Measurements from ENCODE around the gene TADA3.

GRCh38 chr3:9831253-9831652 is 39.0 kb upstream of the TADA3 start:
- no peak for TF ChIP-seq CTCF (IDR thresholded peaks at IDR 0.05; ENCODE audit: insufficient read depth, low read length)
- no peak for TF ChIP-seq POLR2AphosphoS5 (IDR thresholded peaks at IDR 0.05; ENCODE audit: low read depth)
- TF ChIP-seq, protein P1, sequence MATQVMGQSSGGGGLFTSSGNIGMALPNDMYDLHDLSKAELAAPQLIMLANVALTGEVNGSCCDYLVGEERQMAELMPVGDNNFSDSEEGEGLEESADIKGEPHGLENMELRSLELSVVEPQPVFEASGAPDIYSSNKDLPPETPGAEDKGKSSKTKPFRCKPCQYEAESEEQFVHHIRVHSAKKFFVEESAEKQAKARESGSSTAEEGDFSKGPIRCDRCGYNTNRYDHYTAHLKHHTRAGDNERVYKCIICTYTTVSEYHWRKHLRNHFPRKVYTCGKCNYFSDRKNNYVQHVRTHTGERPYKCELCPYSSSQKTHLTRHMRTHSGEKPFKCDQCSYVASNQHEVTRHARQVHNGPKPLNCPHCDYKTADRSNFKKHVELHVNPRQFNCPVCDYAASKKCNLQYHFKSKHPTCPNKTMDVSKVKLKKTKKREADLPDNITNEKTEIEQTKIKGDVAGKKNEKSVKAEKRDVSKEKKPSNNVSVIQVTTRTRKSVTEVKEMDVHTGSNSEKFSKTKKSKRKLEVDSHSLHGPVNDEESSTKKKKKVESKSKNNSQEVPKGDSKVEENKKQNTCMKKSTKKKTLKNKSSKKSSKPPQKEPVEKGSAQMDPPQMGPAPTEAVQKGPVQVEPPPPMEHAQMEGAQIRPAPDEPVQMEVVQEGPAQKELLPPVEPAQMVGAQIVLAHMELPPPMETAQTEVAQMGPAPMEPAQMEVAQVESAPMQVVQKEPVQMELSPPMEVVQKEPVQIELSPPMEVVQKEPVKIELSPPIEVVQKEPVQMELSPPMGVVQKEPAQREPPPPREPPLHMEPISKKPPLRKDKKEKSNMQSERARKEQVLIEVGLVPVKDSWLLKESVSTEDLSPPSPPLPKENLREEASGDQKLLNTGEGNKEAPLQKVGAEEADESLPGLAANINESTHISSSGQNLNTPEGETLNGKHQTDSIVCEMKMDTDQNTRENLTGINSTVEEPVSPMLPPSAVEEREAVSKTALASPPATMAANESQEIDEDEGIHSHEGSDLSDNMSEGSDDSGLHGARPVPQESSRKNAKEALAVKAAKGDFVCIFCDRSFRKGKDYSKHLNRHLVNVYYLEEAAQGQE (IDR thresholded peaks at IDR 0.05; ENCODE audit: insufficient replicate concordance, low read depth) = no peak
- TF ChIP-seq GABPA (IDR thresholded peaks at IDR 0.05; ENCODE audit: low read depth) = no peak
- TF ChIP-seq SPI1 (IDR thresholded peaks at IDR 0.05; ENCODE audit: borderline replicate concordance, low read depth) = no peak
